Fibroblast of peridontal ligament (primary cell): ENCODE results near the gene OPA1.

ENCODE experiments used
- DNase-seq: peaks from one replicate; pipeline ENCODE4 v3.0.0-alpha.2; 2010; ENCODE audit errors: extremely low read depth

The OPA1 gene

DNA sequence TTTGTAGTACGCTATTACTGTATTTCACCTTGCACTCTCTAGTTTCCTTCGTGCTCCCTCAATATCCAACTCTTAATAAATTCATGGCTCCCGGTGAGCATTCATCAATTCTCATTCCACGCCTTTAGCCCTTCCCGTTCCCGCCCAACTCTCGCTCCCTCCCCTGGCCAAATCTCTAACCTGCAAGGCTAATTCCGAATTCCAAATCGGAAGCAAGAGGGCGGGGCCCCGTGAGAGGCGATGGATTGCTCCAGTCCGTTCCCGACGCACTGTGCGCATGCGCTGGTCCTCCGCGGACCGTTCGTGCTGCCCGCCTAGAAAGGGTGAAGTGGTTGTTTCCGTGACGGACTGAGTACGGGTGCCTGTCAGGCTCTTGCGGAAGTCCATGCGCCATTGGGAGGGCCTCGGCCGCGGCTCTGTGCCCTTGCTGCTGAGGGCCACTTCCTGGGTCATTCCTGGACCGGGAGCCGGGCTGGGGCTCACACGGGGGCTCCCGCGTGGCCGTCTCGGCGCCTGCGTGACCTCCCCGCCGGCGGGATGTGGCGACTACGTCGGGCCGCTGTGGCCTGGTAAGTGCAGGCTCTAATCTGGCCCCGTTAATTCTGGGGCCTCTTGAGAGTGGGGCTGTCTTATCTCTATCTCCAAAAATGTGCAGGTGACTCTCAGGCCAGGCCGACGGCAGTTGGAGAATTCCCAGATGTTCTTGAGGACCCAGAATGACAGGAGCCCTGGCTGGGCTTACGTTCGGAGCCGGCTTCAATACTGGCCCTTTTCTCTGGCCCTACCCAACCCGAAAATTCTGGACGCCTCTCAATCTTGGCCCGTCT lies at the start of gene OPA1:
Gene OPA1 (plus strand): TSS at position 368 of the 827 bp plus-strand sequence. CDS start 170 bp downstream, at position 538.
- DNase-seq = peak; percentile 99

- DNase-seq = no peak
These were observed 48.7 kb upstream of the OPA1 start for GRCh38 chr3:193544289-193544688.

DNA sequence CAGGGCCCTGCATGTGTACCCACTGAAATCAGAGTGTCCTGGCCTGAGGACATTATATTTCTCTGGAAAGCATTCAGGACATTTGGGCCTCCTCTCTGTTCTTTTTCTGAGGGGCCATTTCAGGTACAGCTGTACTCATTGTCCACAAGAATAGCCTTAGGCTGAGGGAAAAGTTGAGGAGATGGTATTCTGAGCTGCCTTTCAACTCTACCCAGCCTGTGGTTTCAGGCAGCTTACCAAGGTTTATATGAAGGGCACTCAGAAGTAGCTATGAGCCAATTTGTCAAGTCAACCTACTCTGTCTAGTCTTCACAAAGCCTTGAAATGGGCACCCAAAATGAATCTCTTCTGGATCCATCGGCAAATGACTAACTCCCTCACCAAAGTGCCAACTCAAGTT lies 47.7 kb upstream of the OPA1 start:
- no peak for DNase-seq

GRCh38 chr3:193546129-193546528 lies 46.9 kb upstream of the OPA1 start:
- no peak for DNase-seq

DNA sequence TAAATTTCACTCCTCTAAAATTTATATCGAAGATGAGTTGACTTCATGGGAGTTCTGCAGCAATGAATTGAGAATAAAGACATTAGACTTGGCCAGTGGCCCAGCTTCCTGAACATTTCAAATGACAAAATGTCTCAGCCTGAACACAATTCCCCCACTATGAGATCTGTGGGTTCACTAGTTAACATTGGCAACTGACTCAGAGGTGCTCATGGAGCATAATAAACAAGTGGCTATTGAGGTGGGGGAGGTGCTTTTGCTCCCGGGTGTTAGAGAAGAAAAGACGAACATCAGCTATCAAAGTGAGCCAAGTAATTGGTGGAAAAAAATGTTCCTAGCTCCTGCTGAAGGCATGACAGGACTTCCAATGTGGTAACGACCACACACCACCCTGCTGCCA lies 44.6 kb upstream of the OPA1 start:
- DNase-seq = no peak

DNA sequence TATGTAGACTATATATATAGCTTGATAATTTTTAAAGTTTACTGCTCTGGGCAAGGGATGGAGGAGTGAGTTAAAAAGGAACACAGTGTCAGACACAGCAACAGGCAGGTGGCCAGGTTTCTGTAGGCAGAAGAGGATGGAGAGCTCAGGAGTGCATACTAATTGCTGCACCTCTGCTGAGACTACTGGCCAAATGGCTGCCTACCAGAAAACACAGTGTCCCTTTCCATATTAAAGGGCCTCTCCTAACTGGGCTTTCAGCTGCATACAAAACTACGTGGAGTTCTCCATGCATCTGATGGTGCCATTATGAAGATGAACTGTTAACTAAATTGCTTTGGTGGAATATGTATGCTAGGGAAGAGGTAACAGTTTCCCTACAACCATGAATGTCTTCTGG lies 40.1 kb upstream of the OPA1 start:
- DNase-seq = no peak

DNA sequence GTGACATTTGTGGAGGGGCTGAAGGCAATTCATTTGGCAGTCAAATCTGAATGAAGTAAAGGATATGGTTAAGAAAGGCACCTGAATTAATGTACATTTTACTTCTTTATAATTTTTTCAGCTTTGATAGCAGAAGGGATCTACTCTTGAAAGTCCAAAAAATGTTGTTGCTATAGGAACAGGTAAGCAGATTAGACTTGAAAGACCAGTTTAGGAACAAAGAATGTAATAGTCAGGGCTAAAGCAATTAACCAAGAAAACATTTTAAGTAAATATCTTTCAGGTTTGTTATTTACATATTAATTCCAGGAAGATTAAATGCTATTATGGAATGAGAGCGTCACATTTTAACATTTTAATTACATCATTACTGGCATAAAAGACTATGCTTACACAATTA lies 39.4 kb upstream of the OPA1 start:
- DNase-seq = no peak

- DNase-seq = no peak
These were observed 38.2 kb upstream of the OPA1 start, which contains the start of gene ATP13A4 for GRCh38 chr3:193554811-193555210. Gene ATP13A4 (minus strand): TSS chr3:193554895. CDS start chr3:193554799, 96 bp downstream.

- no peak for DNase-seq
These were observed 36.2 kb upstream of the OPA1 start for GRCh38 chr3:193556841-193557240.

DNA sequence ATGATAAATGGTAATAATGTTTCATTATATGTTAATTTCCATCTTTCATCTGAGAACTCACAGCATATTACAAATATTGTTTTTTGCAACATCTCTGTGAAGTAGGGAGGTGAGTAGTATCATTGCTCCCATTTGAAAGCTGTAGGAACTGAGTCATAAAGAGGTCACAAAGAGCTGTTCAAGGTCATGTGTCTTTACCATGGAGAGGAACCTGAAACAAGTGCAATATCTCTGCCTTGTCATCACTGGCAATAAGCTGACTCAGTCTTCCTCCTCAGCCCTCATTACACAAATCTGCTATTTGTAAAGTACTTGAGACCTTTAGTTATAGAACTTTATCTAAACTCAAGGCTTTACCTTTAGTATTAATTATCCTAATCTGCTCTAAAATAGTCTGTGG lies 33.9 kb upstream of the OPA1 start:
- no peak for DNase-seq

- no peak for DNase-seq
These were observed 32.9 kb upstream of the OPA1 start for GRCh38 chr3:193560091-193560490.

GRCh38 chr3:193560870-193561269 lies 32.1 kb upstream of the OPA1 start:
- DNase-seq = no peak

DNA sequence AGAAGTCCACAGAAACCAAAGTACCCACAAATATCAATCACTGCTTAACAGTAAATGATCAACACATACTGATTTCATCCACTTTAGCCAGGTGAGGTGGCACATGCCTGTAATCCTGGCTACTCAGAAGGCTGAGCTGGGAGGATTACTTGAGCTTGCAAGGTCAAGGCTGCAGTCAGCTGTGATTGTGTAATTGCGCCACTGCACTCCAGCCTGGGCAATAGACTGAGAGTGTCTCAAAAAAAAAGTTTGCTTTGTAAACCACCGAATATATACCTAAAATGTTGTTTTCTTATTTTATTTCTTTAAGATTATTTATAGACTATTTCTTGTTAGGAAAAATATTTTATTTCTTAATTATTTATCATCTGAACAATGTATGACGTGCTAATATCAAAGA lies 29.6 kb upstream of the OPA1 start:
- DNase-seq = no peak

DNA sequence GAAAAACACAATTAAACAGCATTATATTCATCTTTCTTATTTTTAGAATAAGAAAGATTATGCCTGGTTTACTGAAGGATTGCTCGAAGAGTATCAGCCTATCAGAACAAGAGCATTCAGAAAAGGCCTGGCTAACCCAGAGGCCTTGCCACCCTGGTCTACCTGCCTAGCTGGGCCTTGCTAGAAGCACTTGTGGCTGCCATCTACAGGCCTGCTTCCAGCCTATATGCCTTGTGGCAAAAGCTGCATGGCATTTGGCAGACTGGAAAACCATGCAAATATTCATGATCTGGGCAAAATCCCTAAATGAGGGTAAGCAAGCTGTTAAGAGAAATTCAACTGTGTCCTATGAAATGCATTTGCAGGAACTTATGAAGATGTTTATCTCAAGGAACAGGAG lies 29.0 kb upstream of the OPA1 start:
- no peak for DNase-seq

GRCh38 chr3:193569119-193569518 lies 23.9 kb upstream of the OPA1 start:
- DNase-seq = no peak

DNA sequence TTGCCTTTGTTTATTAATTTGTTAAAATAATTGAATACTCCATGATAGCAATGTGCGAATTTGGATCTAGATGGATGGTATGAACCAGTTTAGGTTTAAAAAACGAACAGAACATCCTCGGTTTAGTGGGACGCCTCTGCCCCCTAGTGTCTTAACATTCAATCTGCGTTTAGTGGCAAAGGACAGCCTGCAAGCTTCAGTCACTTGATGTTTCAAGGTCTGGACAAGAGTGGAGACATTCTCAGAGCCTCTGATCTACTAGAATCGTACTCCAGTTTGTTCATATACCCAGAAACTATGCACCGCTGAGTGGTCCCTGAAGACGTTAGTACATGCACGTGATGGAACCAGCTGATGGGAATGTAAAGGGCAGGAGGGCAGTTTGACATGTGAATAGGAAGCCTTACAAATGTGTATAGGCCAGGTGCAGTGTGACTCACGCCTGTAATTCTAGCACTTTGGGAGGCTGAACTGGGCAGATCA lies 20.5 kb upstream of the OPA1 start:
- DNase-seq = peak; percentile 75

DNA sequence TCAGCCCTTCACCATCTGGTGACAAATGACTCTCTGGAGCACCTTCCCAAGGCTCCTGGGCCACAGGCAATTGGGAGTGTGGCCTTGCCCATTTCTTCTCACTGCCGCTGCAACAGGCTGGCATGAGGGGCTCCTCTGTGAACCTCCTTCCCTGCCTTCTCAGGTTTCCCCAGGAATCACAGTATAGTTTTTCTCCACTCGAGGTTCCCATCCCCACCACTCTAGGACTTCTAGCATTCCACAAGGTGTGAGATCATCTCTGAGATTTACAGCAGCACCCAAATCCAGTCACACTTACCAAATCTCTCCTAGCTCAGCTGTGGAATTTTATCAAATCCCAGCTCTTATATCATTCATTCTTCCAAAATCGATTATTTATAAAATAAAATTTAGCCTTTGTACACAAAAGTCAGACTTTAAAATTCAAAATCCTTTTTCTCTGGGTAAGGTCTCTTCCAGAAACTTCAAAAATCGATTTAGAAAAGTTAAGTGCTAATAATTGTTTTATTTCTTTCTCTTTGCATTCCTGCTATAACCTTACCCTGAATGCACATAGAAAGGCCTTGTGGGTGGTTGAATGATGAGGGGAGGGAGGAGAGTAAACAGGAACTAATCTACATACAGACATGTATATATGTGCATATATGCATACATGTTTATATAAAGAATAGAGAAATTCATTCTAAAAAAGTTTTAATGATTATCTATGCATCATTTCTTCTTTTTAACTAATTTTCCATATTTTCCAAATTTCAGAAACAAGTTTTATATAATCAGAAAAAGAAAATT lies 19.4 kb upstream of the OPA1 start:
- DNase-seq = no peak

- no peak for DNase-seq
These were observed 18.4 kb upstream of the OPA1 start for GRCh38 chr3:193574488-193575070.

DNA sequence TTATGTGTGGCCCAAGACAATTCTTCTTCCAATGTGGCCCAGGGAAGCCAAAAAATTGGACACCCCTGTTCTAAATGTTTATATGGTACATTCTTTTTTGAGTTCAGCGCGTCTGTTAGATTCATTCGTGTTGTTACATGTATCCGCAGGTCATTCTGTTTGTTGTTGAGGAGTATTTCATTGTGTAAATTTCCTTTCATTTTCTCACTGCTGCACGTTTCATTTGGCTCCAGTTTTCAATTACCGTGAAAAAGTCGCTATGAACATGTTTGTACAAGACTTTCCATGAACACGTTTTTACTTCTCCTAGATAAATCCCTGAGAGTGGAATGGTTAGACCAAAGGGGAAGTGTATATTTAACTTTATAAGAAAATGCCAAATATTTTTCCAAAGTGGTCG lies 7.5 kb upstream of the OPA1 start:
- no peak for DNase-seq

- no peak for DNase-seq
These were observed 6.5 kb upstream of the OPA1 start for GRCh38 chr3:193586526-193586925.

GRCh38 chr3:193589129-193589528 lies 3.9 kb upstream of the OPA1 start:
- DNase-seq = no peak

DNA sequence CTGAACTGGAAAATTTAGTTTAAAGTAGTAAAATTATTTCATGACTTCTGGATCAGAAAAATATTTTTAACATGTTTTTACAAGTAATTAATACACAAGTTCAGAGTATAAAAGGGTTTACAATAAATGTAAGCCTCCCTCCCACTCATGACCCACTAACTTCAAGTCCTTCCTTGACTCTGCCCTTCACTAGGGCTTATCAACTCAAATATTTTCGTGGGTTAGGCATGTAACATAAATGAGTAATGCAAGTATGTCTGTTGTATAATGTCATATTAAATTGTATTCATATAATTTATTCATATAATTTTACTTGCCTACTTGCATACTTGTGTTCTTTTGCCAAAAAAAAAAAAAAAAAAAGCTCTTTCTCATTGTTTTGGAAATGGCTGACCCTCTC lies 3.4 kb upstream of the OPA1 start:
- DNase-seq = no peak
